Measurements from ENCODE around the gene NPY5R. TPM values are rescaled to one million over a fixed set of nuclear protein-coding genes. Genes with fewer than 3 reads are reported as not detected.

The NPY5R gene
- not detected in 2 replicates for total RNA-seq

DNA sequence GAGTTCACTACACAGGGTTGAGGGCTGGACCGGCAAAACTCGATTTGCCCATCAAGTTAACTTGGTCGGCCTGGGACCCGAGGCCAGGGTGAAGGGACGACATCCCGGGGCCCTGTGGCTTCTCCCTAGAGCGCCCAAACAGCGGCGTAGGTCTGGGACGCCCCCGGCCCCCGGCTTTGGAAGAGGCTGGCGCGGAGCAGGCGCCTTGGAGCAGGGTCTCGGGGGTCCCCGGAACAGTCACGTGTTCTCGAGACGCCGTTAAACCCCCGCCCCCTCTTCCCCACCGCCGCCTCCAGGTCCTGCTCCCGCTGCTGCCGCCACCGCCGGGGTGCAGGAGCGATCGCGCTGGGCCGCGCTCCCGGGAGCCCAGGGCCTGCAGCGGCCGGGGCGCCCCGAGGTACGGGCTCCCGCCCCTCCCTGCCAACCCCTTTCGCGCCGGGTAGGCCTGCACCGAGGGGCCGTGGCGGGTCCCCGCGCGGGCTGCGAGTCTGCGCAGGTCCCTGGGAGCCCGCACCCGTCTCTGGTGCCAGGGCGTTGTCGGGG, at the start of gene NPY5R:
NPY5R (plus strand) TSS at position 289 of the 543 bp plus-strand sequence. CDS start 6,382 bp downstream, outside the sequence.

DNA sequence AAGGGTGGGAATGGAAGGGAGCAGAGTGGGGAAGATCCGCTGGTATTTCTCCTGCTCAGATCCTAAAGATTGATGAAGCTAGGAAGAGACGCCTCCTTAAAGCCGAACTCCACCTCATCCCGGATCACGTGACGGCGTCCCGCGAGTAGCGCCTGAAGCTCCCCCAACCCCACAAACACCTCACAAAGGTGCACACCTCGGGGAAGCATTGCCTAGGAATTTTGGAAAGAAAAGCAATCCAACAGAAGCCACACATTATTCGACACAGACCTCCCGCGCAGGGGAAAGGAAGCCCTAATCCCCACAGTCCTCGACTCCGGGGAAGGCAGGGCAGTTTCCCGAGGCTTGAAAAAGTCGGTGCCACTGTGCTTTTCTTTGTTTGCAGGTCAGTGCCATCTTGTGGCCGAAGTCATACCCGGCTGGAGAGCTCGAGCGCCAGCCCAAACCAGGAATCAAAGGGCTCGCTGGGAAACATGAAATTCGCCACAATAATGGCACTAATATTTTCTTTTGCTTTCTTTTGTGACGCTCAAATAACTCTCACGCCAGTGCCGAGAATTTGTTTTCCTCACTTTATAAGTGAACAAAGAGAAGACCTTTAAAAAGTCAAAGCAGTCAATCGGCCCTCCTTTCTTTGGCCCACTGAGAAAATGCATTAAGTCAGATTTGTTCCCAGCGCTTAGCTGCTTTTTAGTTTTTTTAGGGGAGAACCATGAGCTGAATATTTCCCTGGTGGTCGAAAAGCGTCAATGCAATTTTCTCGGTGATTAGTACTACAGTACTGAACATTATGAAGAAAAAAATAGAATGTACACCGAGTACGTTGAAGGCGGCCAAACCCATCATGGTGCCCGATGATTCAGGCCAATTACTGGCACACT, 10.9 kb upstream of the NPY5R start, which contains the start of gene NPY1R:
NPY1R (minus strand) TSS at position 71 of the 881 bp plus-strand sequence. CDS start 6,042 bp downstream, outside the sequence.

Other genes starting within 250 kb of the NPY5R start
- gene NAF1, start 177.0 kb upstream of the NPY5R start, total RNA-seq, result 11.1 and 12.8 TPM in 2 replicates
- gene NPY1R, start 11.3 kb upstream of the NPY5R start, total RNA-seq, result not detected in 2 replicates
- gene TKTL2, start 129.9 kb downstream of the NPY5R start, total RNA-seq, result not detected in 2 replicates
- 22.6 and 46.7 TPM in 2 replicates for gene TMA16, start 150.8 kb downstream of the NPY5R start, total RNA-seq